ENCODE results near the gene NR1D2. TPM values are rescaled to one million over a fixed set of nuclear protein-coding genes. Genes with fewer than 3 reads are reported as not detected.
"Not testable (repeated sequence)": the region's sequence is repeated elsewhere in the genome, so short reads cannot be mapped to it uniquely, and the experiment has no call there.

NR1D2 gene
- total RNA-seq, 1 donor from 2014 or later: 25.0 TPM

DNA sequence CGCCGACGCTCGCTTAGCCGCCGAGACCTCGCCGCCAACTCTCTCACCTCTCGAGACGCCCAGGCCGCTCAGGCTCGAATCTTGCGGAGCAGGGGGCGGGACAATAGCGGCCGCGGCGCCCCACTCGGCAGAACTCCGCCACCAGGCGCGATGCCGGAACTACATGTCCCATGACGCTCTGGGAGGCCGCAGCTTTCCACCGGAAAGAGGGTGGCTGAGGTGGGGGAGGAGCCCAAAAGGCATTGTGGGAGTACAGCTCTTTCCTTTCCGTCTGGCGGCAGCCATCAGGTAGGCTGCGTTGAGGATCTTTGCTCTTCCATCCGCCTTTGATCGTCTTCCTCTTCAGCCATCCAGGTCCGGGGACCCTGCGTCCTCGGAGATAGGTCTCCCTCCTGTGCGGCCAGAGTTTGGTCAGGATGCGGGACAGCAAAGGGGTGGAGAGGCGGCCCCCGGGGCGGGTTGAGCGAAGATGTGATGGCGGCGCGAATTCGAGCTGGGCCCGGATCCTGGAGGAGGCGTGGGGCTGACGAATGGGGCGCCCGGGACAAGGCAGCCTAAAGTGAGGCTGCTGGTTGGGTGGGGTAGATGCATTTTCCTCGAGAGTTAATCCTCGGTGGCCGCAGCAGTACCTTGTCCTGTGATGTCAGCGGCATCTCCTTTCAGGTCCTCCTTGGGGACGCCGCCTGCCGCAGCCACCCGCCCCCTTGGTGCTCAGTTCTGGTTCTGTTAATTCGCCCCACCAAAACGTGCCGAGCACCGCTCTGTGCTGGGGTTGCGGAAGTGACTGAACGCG is 28.0 kb upstream of the NR1D2 start, which contains the start of the genes NKIRAS1 and RPL15:
Gene NKIRAS1 (minus strand): TSS at position 105 of the 793 bp plus-strand sequence. CDS start 6,086 bp downstream, outside the sequence.
Gene RPL15 (plus strand): TSS at position 247 of the 793 bp plus-strand sequence. CDS start 728 bp downstream, outside the sequence.
- Mint-ChIP-seq H3K4me3 (peak within 1 kb of the TSS; percentile 98), H3K9me3 (no peaks in the 10 kb centered on the region), H3K27ac (peak within 1 kb of the TSS; percentile 95), H3K27me3 (no peaks in the 10 kb centered on the region), H3K4me1 (peaks cover 52% of the 10 kb centered on the region), H3K36me3 (ENCODE audit: low read depth) (peaks cover 54% of the 10 kb centered on the region)
- ChIA-PET POLR2A (interaction anchor here (0.6 to 5.5 kb wide), 37 partner anchors 8 to 1872 kb away, joined by 3 to 124 read pairs (median 4); partner anchors contain the start of genes NGLY1 and NR1D2), CTCF (interaction anchor here (0.7 to 1.7 kb wide), 6 partner anchors 28 to 155 kb away, joined by 3 to 9 read pairs (median 4); no protein-coding TSS in a partner anchor)
- TF ChIP-seq, protein P1, sequence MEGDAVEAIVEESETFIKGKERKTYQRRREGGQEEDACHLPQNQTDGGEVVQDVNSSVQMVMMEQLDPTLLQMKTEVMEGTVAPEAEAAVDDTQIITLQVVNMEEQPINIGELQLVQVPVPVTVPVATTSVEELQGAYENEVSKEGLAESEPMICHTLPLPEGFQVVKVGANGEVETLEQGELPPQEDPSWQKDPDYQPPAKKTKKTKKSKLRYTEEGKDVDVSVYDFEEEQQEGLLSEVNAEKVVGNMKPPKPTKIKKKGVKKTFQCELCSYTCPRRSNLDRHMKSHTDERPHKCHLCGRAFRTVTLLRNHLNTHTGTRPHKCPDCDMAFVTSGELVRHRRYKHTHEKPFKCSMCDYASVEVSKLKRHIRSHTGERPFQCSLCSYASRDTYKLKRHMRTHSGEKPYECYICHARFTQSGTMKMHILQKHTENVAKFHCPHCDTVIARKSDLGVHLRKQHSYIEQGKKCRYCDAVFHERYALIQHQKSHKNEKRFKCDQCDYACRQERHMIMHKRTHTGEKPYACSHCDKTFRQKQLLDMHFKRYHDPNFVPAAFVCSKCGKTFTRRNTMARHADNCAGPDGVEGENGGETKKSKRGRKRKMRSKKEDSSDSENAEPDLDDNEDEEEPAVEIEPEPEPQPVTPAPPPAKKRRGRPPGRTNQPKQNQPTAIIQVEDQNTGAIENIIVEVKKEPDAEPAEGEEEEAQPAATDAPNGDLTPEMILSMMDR (IDR thresholded peaks at IDR 0.05): no peak
- intact Hi-C loops (cut with micrococcal nuclease): loop anchor here (1.0 to 10.0 kb wide), 9 partner anchors 28 to 714 kb away; partner anchors contain the start of genes NR1D2, THRB, UBE2E1 and UBE2E2
- DNase-seq (peak; percentile 90), ATAC-seq (ENCODE audit: low read depth) (peak; percentile 91)

GRCh38 chr3:23917679-23918303 is 27.3 kb upstream of the NR1D2 start:
- peaks cover 52% of the 10 kb centered on the region for H3K4me1 Mint-ChIP-seq

GRCh38 chr3:23918331-23918730 is 26.8 kb upstream of the NR1D2 start:
- ATAC-seq (ENCODE audit: low read depth); H3K27me3 Mint-ChIP-seq; DNase-seq; H3K9me3 Mint-ChIP-seq; CTCF ChIA-PET: not testable (repeated sequence)
- Mint-ChIP-seq H3K4me1 (peaks cover 52% of the 10 kb centered on the region), H3K4me3 (peak overlapping the region; percentile 98), H3K27ac (peak overlapping the region; percentile 95), H3K36me3 (ENCODE audit: low read depth) (peaks cover 63% of the 10 kb centered on the region)
- intact Hi-C loops (cut with micrococcal nuclease): loop anchor here (10.0 kb wide), 1 partner anchor 576 kb away; the partner anchor contains the start of gene THRB
- POLR2A ChIA-PET: interaction anchor here (0.9 to 5.5 kb wide), 5 partner anchors 10 to 110 kb away, joined by 3 to 124 read pairs (median 19); partner anchors contain the start of gene NR1D2

More at GRCh38 chr3:23917679-23918303, 27.3 kb upstream of the NR1D2 start:
- ChIA-PET CTCF (interaction anchor here (1.6 kb wide), 1 partner anchor 155 kb away, joined by 3 read pairs; no protein-coding TSS in a partner anchor), POLR2A (interaction anchor here (0.6 to 5.5 kb wide), 19 partner anchors 11 to 470 kb away, joined by 3 to 124 read pairs (median 9); partner anchors contain the start of gene NR1D2)
- H3K27ac Mint-ChIP-seq: peak overlapping the region; percentile 95
- H3K4me3 Mint-ChIP-seq: peak overlapping the region; percentile 98
- not testable (repeated sequence) for H3K27me3 Mint-ChIP-seq; DNase-seq; H3K9me3 Mint-ChIP-seq; ATAC-seq (ENCODE audit: low read depth)
- intact Hi-C loops (cut with micrococcal nuclease): loop anchor here (1.0 to 10.0 kb wide), 9 partner anchors 28 to 715 kb away; partner anchors contain the start of genes NR1D2, THRB, UBE2E1 and UBE2E2
- peaks cover 58% of the 10 kb centered on the region for H3K36me3 Mint-ChIP-seq (ENCODE audit: low read depth)

GRCh38 chr3:23919628-23920027 is 25.5 kb upstream of the NR1D2 start:
- H3K4me3 Mint-ChIP-seq: peak overlapping the region; percentile 38
- H3K9me3 Mint-ChIP-seq: no peaks in the 10 kb centered on the region
- no peaks in the 10 kb centered on the region for H3K27me3 Mint-ChIP-seq
- CTCF ChIA-PET: no interaction called here
- intact Hi-C loops (cut with micrococcal nuclease): loop anchor here (10.0 kb wide), 1 partner anchor 575 kb away; the partner anchor contains the start of gene THRB
- POLR2A ChIA-PET: interaction anchor here (0.7 to 5.5 kb wide), 3 partner anchors 17 to 31 kb away, joined by 3 to 124 read pairs (median 3); partner anchors contain the start of gene NR1D2
- H3K4me1 Mint-ChIP-seq: peaks cover 59% of the 10 kb centered on the region
- TF ChIP-seq, protein P1 (IDR thresholded peaks at IDR 0.05): no peak
- peaks cover 73% of the 10 kb centered on the region for H3K36me3 Mint-ChIP-seq (ENCODE audit: low read depth)
- ATAC-seq (ENCODE audit: low read depth): no peak
- no peak for DNase-seq
- H3K27ac Mint-ChIP-seq: peak overlapping the region; percentile 35

- Mint-ChIP-seq H3K36me3 (ENCODE audit: low read depth) (peaks cover 73% of the 10 kb centered on the region), H3K9me3 (no peaks in the 10 kb centered on the region), H3K27me3 (no peaks in the 10 kb centered on the region), H3K4me3 (peak overlapping the region; percentile 38), H3K4me1 (peaks cover 57% of the 10 kb centered on the region), H3K27ac (peak overlapping the region; percentile 2)
- DNase-seq (no peak), ATAC-seq (ENCODE audit: low read depth) (no peak)
- ChIA-PET CTCF (no interaction called here), POLR2A (interaction anchor here (1.2 to 5.5 kb wide), 2 partner anchors 25 to 30 kb away, joined by 3 to 124 read pairs; partner anchors contain the start of gene NR1D2)
- intact Hi-C loops (cut with micrococcal nuclease): no loop called here
- TF ChIP-seq, protein P1 (IDR thresholded peaks at IDR 0.05): no peak
Observed at GRCh38 chr3:23920151-23920655, 24.9 kb upstream of the NR1D2 start.
